Activated CD4-positive, alpha-beta T cell treated with anti-CD3 and anti-CD28 coated beads for 24 hours (primary cell): ENCODE data around the gene METTL6.
"Not testable (repeated sequence)": the region's sequence is repeated elsewhere in the genome, so short reads cannot be mapped to it uniquely, and the experiment has no call there.

Source experiments
- DNase-seq, 2 donors: peaks; one replicate each; pipeline ENCODE4 v3.0.0-alpha.2; 2020; ENCODE audit warnings: low read depth in 2 of 2

The METTL6 gene

DNA sequence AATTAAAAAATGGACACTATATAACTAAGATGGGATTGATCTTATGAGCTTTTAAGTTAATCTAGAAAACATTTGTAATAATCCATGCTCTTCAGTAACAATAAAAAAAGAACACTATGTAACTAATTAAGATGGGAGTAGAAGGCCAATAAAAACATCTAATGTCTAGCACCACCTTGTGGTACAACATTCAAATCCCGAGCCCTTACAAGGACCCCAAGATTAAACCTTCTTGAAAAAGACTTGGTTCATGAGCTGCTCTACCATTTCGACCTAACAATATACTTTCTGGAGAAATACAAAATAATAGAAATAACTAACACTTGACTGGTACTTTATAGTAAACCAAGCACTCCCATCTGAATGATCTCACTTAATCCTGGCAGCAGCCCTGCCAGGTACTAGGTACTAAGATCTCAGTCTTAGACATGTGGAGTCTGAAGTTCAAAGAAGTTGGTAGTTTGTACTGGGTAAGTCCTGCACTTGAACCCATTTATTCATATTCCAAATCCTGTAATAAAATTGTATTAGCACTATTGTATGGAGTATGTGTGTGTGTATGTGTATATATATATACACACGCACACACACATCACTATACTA lies 21.8 kb downstream of the METTL6 start:
- DNase-seq, result peak in 1 of 2 donors; percentile 8

GRCh38 chr3:15404767-15405166 lies 22.6 kb downstream of the METTL6 start:
- DNase-seq, result no peak

DNA sequence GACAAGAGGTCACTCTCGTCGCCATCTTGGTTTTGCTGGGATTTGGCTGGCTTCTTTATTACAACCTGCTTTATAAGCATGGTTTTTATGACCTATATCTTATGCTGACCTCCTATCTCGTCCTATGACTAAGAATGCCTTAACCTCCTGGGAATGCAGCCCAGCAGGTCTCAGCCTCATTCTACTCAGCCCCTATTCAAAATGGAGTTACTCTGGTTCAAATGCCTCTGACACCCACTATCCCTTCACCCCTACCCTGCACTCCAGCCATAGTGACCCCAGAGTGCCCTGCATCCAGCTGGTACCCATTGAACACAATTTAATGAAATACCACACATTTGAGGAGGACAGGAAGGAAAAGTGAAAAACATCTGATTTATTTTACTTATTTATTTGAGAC lies 23.4 kb downstream of the METTL6 start:
- DNase-seq, result no peak

DNA sequence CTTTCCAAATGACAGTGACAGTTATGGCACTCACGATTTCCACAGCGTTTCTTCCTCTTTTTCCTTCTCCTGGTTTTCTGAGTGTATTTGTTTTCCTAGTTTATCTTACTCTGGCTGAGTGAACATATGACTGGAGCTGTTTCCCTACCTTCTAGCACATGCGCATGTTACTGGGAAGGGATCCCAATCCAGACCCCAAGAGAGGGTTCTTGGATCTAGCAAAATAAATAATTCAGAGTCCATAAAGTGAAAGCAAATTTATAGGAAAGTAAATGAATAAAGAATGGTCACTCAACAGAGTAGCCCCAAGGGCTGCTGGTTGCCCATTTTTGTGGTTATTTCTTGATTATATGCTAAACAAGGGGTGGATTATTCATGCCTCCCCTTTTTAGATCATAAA lies 23.8 kb downstream of the METTL6 start:
- no peak for DNase-seq

- DNase-seq, result no peak
Measured at GRCh38 chr3:15401936-15402335, 25.4 kb downstream of the METTL6 start.

- DNase-seq, result no peak
Measured at GRCh38 chr3:15399970-15400369, 27.4 kb downstream of the METTL6 start.

DNA sequence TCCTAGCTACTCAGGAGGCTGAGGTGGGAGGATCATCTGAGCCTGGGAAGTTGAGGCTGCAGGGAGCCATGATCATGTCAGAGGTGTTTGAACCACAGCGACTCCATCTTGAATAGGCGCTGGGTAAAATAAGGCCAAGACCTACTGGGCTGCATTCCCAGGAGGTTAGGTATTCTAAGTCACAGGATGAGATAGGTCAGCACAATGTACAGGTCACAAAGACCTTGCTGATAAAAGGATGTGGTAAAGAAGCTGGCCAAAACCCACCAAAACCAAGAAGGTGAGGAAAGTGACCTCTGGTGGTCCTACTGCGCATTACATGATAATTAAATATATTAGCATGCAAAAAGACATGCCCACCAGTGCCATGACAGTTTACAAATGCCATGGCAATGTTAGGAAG lies 28.6 kb downstream of the METTL6 start:
- DNase-seq, result not testable (repeated sequence)

GRCh38 chr3:15393252-15393651 lies 34.1 kb downstream of the METTL6 start:
- DNase-seq, result not testable (repeated sequence)

GRCh38 chr3:15391007-15391406 lies 36.3 kb downstream of the METTL6 start:
- no peak for DNase-seq

- no peak for DNase-seq
Measured at GRCh38 chr3:15390460-15390859, 36.9 kb downstream of the METTL6 start.

DNA sequence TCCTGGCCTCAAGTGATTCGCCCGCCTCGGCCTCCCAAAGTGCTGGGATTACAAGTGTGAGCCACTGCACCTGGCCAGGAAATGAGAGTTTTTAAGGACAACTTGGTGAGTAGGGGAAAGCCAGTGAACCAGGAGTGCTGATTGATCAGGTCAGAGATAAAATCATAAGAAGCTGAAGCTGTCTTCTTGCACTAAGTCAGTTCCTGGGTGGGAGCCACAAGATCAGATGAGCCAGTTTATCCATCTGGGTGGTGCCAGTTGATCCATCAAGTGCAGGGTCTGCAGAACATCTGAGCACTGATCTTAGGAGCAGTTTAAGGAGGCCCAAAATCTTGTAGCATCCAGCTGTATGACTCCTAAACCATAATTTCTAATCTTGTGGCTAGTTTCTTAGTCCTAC lies 39.0 kb downstream of the METTL6 start:
- not testable (repeated sequence) for DNase-seq

- DNase-seq, result no peak
Measured at GRCh38 chr3:15387735-15388134, 39.6 kb downstream of the METTL6 start.

DNA sequence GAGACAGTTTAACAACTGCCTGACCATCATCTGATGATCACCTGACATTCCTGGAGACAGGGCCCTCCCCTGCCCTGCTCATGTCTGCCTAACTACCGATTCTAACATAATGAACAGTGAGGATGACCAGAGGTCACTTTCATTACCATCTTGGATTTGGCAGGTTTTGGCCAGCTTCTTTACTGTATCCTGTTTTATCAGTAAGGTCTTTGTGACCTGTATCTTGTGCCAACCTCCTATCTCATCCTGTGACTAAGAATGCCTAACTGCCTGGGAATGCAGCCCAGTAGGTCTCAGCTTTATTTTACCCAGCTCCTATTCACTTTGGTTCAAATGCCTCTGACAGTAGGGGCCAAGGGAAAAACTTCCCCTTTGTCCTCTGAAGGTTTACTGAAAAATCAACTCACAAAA lies 40.2 kb downstream of the METTL6 start:
- DNase-seq, result no peak

DNA sequence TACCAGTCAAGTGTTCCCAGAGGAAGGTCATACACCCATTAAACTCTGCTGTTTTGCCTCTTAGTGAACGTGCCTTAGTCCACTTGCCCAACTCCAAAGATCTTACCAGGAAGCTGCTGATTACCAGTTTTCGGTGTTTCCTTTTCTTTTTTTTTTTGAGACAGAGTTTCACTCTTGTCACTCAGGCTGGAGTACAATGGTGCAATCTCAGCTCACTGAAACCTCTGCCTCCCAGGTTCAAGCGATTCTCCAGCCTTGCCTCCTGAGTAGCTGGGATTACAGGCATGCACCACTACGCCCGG lies 40.7 kb downstream of the METTL6 start:
- not testable (repeated sequence) for DNase-seq

- DNase-seq, result no peak
Measured at GRCh38 chr3:15385901-15386653, 41.3 kb downstream of the METTL6 start.

GRCh38 chr3:15385238-15385695 lies 42.1 kb downstream of the METTL6 start:
- not testable (repeated sequence) for DNase-seq

DNA sequence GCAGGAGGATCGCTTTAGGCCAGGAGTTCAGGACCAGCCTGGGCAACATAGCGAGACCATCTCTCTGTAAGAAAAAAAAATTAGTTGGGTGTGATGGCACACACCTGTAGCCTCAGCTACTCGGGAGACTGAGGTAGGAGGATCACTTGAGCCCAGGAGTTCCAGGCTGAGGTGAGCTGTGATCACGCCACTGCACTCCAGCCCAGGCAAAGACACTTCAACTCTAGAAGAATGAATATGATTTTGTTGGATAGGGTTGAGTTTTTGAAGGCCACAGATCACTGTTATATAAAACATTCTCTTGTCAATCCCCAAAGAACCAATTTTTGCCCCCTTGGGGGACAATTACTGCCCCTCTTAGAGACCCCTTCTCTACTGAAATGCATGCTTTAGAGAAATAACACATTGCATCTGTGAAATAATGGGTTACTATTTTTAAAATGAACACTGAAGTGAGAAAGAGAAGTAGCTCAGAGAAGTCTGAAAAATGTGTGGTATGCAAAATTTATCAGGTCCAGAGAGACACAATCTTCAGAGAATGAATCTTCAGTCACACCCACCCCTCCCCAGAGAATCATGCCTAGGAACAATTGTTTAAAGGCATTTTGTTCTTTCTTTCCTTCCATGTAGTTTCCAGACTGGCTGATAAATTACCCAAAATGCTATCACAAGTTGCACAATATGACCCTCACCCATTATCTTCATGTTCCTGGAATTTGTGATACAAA lies 42.7 kb downstream of the METTL6 start:
- DNase-seq, result no peak

DNA sequence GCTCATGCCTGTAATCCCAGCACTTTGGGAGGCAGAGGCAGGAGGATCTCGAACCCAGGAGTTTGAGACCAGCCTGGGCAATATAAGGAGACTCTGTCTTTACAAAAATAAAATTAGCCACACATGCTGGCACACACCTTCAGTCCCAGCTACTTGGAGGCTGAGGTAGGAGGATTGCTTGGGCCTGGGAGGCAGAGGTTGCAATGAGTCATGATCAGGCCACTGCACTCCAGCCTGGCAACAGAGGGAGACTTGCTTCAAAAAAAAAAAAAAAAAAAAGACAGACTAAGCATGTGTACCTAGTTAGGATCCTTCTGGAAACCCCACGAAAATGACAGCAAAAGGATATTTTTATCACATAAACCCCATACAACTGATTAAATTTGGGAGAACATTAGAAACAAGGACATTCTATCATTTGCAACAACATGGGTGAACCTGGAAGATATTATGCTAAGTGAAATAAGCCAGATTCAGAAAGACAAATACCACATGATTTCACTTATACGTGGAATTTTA lies 44.9 kb downstream of the METTL6 start:
- no peak for DNase-seq

GRCh38 chr3:15380980-15381890 lies 46.1 kb downstream of the METTL6 start:
- DNase-seq, result no peak

GRCh38 chr3:15377961-15378791 lies 49.2 kb downstream of the METTL6 start:
- peak; percentile 86 to 90 for DNase-seq
